ENCODE measurements around the gene BRAT1.
"Not testable (repeated sequence)": the region's sequence is repeated elsewhere in the genome, so short reads cannot be mapped to it uniquely, and the experiment has no call there.

The BRAT1 gene

DNA sequence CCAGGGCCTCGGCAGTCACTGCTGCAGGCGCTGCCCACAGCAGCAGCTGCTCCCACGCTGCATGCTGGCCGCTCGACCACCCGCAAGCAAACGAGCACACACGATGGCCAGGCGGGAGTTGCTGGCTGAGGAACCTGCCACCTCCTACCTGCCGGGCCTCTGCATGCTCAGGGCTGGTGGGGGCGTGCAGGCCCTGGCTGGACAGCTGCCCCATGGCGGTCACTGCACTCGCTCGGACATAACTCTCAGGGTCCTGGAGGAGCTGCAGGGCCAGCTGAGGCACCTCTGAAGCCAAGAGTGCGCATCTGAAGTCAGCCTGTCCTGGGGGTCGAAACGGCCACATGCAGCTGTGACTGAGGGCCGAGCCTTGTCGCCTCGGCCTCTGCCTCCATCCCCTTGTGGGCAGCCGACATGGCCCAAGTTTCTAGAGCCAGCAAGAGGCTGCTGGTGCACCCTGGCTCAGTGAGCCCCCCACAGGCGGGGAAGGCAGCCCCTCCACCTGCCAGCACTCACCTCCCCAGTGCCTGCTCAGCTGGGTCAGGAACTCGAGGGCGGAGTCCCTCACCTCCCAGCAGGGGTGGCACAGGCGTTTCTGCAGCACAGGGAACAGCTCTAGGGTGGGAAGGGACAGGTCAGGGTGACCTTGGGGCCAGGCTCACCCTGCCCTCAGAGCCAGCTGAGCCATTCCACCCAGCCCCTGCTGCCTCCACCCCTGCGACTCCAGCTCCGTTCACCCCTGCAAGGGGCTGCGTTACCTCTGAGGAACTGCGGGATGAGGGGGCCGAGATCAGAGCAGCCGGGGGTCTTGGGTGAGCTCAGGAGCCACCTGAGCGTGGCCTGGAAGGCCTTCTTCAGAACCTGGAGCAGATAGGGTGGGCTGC is 16.1 kb downstream of the BRAT1 start:
- TF ChIP-seq, protein P1, sequence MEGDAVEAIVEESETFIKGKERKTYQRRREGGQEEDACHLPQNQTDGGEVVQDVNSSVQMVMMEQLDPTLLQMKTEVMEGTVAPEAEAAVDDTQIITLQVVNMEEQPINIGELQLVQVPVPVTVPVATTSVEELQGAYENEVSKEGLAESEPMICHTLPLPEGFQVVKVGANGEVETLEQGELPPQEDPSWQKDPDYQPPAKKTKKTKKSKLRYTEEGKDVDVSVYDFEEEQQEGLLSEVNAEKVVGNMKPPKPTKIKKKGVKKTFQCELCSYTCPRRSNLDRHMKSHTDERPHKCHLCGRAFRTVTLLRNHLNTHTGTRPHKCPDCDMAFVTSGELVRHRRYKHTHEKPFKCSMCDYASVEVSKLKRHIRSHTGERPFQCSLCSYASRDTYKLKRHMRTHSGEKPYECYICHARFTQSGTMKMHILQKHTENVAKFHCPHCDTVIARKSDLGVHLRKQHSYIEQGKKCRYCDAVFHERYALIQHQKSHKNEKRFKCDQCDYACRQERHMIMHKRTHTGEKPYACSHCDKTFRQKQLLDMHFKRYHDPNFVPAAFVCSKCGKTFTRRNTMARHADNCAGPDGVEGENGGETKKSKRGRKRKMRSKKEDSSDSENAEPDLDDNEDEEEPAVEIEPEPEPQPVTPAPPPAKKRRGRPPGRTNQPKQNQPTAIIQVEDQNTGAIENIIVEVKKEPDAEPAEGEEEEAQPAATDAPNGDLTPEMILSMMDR (IDR thresholded peaks at IDR 0.05; ENCODE audit: extremely low read depth, missing control alignments): no peak
- no peak for DNase-seq (ENCODE audit: low spot score)

DNA sequence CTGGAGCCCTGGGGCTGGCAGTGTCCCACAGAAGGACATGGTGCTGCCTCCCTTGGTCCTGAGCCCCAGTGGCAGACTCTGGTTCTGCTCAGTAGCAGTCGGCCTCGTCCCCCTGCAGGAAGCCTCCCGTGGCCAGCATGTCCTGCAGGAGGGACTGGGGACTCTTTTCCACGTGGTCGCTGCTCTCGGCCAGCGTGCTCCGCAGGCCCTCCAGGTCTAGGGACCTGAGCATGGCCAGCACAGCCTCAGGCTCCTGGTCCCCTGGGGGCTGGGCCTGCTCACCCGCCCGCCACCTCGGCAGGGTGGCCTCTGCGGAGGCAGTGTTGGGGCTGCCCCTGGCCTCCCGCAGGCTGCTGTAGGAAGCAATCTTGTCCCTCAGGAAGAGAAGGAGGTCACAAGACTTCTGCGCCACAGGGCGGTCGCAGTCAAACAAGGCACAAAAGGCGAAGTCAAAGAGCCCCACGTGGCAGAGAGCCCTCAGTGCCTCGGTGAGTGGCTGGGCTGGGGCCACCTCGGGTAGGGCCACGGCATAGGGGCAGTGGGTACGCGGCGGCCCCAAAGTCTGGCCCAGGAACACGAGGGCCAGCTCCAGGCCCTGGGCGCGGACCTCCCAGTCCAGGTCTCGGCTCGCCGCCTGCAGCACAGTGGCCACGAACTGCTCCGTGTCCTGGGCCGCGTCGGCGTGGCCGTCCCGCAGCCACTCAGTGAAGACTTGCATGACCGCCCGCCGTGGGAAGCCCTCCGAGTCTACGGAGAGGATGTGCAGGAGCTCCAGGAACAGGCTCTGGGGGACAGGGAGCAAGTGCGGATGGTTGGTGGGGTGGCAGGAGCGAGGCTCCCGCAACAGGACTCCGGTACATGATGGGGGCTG is 17.1 kb downstream of the BRAT1 start:
- TF ChIP-seq, protein P1 (IDR thresholded peaks at IDR 0.05; ENCODE audit: extremely low read depth, missing control alignments): no peak
- DNase-seq (ENCODE audit: low spot score): no peak

DNA sequence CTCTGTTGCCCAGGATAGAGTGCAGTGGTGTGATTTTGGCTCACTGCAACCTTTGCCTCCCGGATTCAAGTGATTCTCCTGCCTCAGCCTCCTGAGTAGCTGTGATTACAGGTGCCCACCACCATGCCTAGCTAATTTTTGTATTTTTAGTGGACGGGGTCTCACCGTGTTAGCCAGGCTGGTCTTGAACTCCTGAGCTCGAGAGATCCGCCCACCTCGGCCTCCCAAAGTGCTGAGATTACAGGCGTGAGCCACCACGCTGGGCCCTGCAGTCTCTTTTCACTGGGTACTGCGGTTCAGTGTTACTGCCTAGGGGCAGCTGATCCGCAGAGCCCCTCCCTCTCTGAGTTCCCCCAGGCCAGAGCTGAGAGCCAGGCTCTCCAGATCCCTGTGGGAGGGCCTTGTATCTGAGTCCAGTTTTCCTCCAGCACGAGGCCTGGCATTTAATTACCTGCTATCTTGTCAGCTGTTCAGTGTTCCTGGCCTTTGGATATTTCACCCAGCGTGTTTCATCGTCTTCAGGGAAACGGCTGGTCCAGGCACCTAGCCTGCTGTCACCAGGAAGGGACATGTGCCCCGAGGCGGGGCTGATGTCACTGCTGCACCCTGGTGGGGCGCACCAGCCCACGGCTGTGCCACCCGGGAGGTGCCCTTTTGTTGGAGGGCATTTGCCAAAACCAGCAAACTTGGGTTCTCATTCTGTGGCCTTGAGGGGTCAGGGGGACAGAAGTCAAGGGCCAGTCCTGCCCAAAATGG is 19.3 kb downstream of the BRAT1 start:
- not testable (repeated sequence) for DNase-seq (ENCODE audit: low spot score)

DNA sequence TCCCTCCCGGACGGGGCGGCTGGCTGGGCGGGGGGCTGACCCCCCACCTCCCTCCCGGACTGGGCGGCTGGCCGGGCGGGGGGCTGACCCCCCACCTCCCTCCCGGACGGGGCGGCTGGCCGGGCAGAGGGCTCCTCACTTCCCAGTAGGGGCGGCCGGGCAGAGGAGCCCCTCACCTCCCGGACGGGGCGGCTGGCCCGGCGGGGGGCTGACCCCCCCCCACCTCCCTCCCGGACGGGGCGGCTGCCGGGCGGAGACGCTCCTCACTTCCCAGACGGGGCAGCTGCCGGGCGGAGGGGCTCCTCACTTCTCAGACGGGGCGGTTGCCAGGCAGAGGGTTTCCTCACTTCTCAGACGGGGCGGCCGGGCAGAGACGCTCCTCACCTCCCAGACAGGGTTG is 21.1 kb downstream of the BRAT1 start:
- not testable (repeated sequence) for DNase-seq (ENCODE audit: low spot score)

DNA sequence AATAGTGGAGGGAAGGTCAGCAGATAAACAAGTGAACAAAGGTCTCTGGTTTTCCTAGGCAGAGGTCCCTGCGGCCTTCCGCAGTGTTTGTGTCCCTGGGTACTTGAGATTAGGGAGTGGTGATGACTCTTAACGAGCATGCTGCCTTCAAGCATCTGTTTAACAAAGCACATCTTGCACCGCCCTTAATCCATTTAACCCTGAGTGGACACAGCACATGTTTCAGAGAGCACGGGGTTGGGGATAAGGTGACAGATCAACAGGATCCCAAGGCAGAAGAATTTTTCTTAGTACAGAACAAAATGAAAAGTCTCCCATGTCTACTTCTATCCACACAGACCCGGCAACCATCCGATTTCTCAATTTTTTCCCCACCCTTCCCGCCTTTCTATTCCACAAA is 21.8 kb downstream of the BRAT1 start:
- not testable (repeated sequence) for DNase-seq (ENCODE audit: low spot score)

DNA sequence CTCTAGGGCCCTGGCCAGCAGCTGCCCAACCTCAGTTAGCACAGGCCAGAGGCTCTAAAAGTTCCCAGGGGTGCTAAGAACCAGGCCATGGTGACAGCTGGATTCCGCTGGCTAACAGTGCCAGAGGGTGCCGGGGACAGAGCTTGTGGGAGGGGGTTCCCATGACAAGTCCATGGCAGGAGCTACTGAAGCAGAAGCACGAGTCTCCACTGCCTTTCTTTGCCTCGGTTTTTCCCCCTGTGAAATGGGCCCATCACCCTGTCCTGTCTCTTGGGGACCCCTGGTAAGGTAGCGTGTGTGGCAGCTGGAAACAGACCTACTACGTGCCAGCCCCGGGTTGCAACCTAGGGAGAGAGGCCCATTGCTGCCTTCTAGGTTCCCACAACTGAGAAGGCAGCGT is 22.5 kb downstream of the BRAT1 start:
- not testable (repeated sequence) for DNase-seq (ENCODE audit: low spot score)

DNA sequence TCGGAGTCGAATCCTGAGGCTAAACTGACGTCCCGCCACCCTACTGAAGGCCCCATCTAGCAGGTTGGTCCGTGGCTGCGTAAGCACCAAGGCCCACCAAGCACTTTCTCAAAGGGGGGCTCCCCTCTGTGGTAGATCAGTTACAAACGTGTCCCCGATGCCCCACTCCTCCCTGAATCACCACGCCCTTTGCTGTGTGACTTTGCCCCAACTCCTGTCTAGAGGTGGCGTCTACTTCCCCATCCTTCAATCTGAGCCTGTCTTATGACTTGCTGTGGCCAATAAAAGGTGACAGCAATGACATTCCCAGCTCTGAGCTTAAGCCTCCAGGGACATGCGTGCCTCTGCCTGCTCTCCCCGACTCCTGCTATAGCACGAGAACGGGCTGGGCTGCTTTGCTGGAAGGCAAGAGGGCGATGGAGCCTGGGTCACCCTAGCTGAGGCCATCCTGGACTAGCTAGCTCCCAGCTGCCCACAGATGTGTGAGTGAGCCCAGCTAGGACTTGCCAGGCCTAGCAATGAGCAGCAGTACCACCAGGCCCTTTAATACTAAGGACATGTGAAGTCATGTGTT is 23.0 kb downstream of the BRAT1 start:
- DNase-seq (ENCODE audit: low spot score): not testable (repeated sequence)

DNA sequence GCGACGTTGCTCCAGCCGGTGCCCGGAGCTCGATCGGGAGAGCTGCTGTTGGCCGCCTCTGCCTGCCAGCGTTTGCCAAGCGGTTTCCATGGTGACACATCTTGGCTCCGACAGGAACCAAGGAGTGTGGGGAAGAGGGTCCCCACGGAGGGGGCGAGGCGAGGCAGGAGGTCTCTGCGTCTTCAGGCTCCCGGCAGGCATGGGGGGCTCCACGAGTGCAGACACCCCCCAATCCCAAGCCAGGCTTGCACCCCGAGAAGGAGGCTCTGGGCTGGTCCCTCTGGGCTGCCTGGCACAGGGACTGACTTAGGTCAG is 23.6 kb downstream of the BRAT1 start:
- not testable (repeated sequence) for DNase-seq (ENCODE audit: low spot score)

DNA sequence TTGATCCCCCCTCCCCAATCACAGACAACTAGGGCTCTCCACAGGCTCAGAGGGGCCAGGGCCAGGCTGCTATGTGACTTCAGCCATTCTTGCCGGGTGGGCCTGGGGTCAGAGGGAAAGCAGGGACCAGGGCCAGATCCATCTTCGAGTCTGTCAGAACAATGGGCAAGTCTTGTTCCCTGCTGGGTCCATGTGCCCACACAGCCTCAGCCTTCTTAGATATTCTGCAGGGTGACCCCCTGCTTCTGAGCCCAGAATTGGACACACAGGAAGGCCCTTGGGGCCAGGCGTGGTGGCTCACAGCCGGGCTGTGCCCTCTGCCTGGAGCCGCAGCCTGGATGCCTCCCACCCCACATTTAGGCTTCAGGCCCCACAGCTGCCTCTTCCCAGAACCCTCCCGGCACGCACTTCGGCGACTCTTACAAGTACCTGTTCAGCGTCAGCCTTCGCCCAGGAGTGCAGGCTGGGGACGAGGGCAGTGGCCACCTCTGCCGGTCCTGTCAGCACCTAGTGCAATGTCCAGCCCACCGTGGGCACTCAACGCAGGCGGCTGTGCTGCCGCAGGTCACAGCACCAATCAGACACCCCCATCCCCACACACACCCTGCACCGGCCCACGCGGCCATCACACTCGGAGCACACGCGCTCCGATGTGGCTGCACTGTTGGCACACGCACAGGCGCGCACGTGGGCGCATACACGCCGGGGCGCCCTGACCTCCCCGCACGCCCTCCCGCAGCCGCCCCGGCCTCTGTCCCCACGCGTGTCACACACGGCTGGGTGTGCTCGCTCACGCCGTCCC is 24.1 kb downstream of the BRAT1 start:
- DNase-seq (ENCODE audit: low spot score): not testable (repeated sequence)

DNA sequence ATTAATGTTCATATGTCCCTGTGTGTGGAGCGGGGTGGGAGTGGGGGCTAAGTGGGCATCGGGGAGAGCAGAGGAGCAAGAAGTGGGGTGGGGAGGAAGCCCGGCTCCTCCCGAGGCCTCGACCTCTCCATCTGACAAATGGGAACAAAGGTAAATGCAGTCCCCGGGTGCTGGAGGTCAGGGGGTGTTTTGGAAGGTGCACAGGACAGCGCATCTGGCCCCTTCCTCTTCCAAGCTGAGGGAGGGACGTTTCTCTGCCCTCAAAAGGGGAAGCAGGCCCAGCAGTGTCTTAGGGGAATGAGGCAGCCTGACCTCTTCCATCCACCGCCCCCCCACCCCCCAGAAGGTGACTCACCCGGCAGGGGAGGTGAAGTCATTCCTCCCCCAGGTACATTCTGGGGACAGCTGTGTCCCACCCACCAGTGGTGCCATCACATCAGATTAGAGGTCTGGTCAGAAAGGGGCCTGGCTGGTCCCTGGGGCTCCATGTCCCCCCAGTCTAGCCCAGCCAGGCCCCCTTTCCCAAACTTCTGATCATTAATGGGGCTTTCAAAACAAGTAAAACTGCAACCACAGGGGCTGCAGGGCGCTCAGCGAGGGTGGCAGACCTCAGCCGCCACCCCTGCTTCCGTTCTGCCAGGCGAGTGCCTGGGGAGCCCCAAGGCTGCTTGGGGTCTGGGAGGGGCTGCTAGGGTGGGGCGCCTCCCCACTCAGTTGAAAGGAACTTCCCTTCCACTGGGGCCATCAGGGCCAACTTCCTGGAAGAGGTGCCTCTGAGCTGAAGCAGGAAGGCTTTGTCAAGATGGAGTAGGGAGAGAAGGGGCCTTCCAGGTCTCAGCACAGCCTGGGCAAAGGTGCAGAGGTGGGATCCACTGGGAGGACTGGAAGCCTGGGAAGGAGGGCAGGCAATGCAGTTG is 25.0 kb downstream of the BRAT1 start:
- TF ChIP-seq, protein P1 (IDR thresholded peaks at IDR 0.05; ENCODE audit: extremely low read depth, missing control alignments): no peak
- DNase-seq (ENCODE audit: low spot score): peak; percentile 86
